ENCODE measurements around the gene SORBS1. TPM values are rescaled to one million over a fixed set of nuclear protein-coding genes. Genes with fewer than 3 reads are reported as not detected.

SORBS1 gene
- total RNA-seq, 1 donor from 2014 or later, result 28.2 TPM

DNA sequence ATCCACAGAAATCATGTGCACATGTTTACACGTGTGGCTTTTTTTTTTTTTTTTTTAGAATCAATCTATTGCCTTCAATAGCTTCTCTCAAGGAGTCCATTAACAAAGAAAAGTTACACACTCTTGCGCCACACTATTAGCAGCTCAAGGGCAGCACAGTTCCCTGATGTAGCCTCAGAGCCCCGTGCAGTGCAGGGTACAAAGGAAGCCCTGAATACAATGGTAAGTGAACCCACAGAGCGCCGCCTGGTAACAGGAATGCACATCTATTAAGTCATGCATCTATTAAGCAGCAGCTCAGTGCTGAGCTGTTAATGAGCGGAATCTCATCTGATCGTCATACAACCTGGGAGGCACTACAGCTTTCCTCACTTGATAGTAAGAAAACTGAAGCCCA, 156.7 kb downstream of the SORBS1 start:
- H3K27me3 Mint-ChIP-seq, result no peaks in the 10 kb centered on the region
- H3K36me3 Mint-ChIP-seq, result no peaks in the 10 kb centered on the region
- no peak overlapping the region for H3K27ac Mint-ChIP-seq
- no peaks in the 10 kb centered on the region for H3K9me3 Mint-ChIP-seq
- H3K4me1 Mint-ChIP-seq (ENCODE audit: unreplicated experiment), result no peaks in the 10 kb centered on the region
- H3K4me3 Mint-ChIP-seq, result no peak overlapping the region
- DNase-seq (ENCODE audit: extremely low spot score, unreplicated experiment), result no peak
- TF ChIP-seq, protein P1, sequence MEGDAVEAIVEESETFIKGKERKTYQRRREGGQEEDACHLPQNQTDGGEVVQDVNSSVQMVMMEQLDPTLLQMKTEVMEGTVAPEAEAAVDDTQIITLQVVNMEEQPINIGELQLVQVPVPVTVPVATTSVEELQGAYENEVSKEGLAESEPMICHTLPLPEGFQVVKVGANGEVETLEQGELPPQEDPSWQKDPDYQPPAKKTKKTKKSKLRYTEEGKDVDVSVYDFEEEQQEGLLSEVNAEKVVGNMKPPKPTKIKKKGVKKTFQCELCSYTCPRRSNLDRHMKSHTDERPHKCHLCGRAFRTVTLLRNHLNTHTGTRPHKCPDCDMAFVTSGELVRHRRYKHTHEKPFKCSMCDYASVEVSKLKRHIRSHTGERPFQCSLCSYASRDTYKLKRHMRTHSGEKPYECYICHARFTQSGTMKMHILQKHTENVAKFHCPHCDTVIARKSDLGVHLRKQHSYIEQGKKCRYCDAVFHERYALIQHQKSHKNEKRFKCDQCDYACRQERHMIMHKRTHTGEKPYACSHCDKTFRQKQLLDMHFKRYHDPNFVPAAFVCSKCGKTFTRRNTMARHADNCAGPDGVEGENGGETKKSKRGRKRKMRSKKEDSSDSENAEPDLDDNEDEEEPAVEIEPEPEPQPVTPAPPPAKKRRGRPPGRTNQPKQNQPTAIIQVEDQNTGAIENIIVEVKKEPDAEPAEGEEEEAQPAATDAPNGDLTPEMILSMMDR (conservative IDR thresholded peaks at IDR 0.05), result no peak

DNA sequence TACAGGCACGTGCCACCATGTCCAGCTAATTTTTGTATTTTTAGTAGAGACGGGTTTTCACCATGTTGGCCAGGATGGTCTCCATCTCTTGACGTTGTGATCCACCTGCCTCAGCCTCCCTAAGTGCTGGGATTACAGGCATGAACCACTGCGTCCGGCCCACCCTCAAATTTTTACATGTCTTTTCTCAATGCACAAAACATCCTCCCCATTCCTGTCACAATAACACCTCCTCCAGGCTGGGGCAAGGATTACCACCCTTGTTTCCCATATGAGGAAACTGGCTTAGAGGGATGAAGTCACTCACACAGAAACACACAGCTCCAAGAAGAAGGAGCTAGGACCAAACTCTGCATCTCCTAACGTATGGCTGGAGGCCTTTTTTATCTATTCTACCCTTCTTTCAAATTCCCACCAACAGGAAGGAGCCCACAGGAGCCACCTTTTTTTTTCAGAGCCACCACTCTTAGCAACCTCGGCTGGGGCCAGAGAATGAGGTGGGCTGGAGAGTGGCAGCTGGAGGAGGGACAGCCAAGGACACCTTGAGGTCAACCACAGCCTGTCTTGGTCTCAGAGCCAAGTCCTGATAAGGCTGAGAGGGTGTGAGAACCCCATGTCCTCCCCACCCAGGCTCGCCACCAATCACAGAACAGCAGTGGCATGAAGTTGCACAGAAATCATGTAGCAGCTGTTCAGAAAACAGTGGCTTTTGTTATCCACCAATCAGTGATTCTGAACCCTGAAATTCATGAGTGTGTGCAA, 157.3 kb downstream of the SORBS1 start:
- Mint-ChIP-seq H3K36me3 (no peaks in the 10 kb centered on the region), H3K27ac (no peak overlapping the region), H3K4me1 (ENCODE audit: unreplicated experiment) (no peaks in the 10 kb centered on the region), H3K27me3 (no peaks in the 10 kb centered on the region), H3K4me3 (no peak overlapping the region), H3K9me3 (no peaks in the 10 kb centered on the region)
- TF ChIP-seq, protein P1 (conservative IDR thresholded peaks at IDR 0.05), result no peak
- no peak for DNase-seq (ENCODE audit: extremely low spot score, unreplicated experiment)

DNA sequence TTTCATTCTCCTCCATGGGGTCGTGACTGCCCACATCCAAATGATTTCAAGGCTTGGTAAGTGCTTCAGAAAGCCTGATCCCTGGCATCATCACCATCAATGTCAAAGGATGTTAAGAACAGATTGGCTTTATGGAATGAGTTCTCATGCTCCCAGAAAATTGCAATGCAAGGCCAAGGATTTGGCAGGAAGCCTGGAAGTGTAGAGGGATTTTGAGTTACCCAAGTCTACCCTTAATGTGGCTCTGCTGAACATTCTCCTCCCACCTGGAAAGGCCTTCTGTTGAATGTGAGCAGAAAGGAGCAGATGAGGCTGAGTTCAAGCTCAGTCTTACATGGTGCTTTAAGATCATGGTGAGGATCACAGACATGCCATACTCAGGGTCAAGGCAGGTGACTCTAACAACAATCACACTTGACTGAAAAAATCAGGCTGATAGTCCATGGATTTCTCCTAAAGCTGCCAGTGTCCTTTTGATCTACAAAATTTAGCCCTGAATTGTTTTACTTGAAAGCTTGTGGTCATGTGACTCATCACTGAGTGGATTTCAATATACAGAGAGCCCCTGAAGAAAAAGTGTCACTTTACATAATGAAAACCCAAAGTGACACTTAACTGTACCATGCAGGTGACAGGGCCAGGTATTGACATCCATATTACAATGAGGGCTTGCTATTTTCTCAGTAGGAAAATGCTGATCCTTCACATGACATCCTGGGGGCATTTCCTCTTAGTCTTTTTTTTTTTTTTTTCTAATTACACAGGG, 159.3 kb downstream of the SORBS1 start:
- TF ChIP-seq, protein P1 (conservative IDR thresholded peaks at IDR 0.05), result no peak
- Mint-ChIP-seq H3K4me3 (no peak overlapping the region), H3K36me3 (peaks cover 6% of the 10 kb centered on the region), H3K27ac (no peak overlapping the region), H3K4me1 (ENCODE audit: unreplicated experiment) (no peaks in the 10 kb centered on the region), H3K27me3 (no peaks in the 10 kb centered on the region), H3K9me3 (no peaks in the 10 kb centered on the region)
- DNase-seq (ENCODE audit: extremely low spot score, unreplicated experiment), result no peak

DNA sequence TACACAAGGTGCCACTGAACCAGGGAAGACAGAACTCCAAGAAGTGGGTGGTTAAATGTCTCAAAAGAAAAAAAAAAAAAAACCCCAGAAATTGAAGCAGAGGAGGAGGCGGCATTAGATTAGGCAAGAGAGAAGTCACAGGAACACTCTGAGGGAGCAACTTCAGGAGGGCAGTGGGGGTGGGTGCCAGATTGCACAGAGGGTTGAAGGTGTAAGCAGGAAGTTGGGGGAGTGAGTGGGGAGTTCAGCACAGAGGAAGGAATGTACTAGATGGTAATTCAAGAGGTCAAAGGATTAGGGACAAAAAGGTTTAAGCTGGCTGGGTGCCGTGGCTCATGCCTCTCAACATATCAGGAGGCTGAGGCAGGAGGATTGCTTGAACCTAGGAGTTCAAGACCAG, 160.4 kb downstream of the SORBS1 start:
- no peak overlapping the region for H3K27ac Mint-ChIP-seq
- peaks cover 6% of the 10 kb centered on the region for H3K36me3 Mint-ChIP-seq
- no peaks in the 10 kb centered on the region for H3K9me3 Mint-ChIP-seq
- H3K4me3 Mint-ChIP-seq, result no peak overlapping the region
- H3K4me1 Mint-ChIP-seq (ENCODE audit: unreplicated experiment), result no peaks in the 10 kb centered on the region
- H3K27me3 Mint-ChIP-seq, result no peaks in the 10 kb centered on the region
- no peak for DNase-seq (ENCODE audit: extremely low spot score, unreplicated experiment)
- TF ChIP-seq, protein P1 (conservative IDR thresholded peaks at IDR 0.05), result no peak

DNA sequence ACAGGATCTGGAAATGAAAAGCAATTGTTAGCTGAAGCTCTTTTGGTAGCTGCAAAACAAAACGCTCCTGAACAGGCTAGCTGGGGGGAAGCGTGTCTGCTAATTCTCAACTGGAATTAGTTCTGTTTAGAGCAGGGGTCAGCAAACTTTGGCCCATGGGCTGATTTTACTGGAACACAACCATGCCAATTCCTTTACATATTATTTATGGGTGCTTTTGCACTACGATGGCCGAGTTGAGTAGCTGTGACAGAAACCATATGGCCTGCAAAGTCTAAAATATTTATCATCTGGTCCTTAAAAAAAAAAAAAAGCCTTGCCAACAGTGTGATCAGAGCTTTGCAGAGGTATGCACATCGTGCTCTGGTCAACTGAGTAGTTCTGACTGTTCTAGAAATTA, 162.0 kb downstream of the SORBS1 start:
- Mint-ChIP-seq H3K4me3 (no peak overlapping the region), H3K4me1 (ENCODE audit: unreplicated experiment) (no peaks in the 10 kb centered on the region), H3K9me3 (no peaks in the 10 kb centered on the region), H3K27me3 (no peaks in the 10 kb centered on the region), H3K36me3 (peaks cover 6% of the 10 kb centered on the region), H3K27ac (no peak overlapping the region)
- no peak for DNase-seq (ENCODE audit: extremely low spot score, unreplicated experiment)
- TF ChIP-seq, protein P1 (conservative IDR thresholded peaks at IDR 0.05), result no peak

All from type B pancreatic cell (in vitro differentiated cells).